ENCODE results near the gene NHERF1.
A peak's percentile ranks its signal among the peaks of the same experiment; 100 is the strongest.

NHERF1 gene

GRCh38 chr17:74746922-74747321, 1.5 kb upstream of the NHERF1 start:
- Histone ChIP-seq H3K4me2 (ENCODE audit: low read depth, low read length, poor library complexity, severe bottlenecking) (no peak overlapping the region), H3K27ac (ENCODE audit: low read depth, low read length) (no peak overlapping the region), H3K9ac (ENCODE audit: low read length) (no peak overlapping the region), H3K4me3 (ENCODE audit: insufficient read depth, low read length, poor library complexity, severe bottlenecking) (no peak overlapping the region), H3K9me2 (replicated peaks; ENCODE audit: insufficient read depth, low read length) (no peaks in the 10 kb centered on the region), H4K20me1 (ENCODE audit: low read depth, low read length) (no peaks in the 10 kb centered on the region), H2AFZ (ENCODE audit: low read depth, low read length, severe bottlenecking) (no peak overlapping the region), H3K36me3 (ENCODE audit: low read length) (no peaks in the 10 kb centered on the region), H3K27me3 (ENCODE audit: low read length) (no peaks in the 10 kb centered on the region), H3K9me3 (ENCODE audit: insufficient read depth, low read length) (no peaks in the 10 kb centered on the region), H3K79me2 (ENCODE audit: insufficient read depth, low read length) (peaks cover 26% of the 10 kb centered on the region), H3F3A (ENCODE audit: insufficient read depth) (peaks cover 3% of the 10 kb centered on the region; the same call in 1 of the 2 replicates)
- TF ChIP-seq CTCF (IDR thresholded peaks at IDR 0.05; ENCODE audit: insufficient read depth, low read length, poor library complexity, severe bottlenecking) = no peak
- no peak for TF ChIP-seq EZH2phosphoT487 (conservative IDR thresholded peaks at IDR 0.05; ENCODE audit: low read length)

GRCh38 chr17:74748279-74748528, 224 bp upstream of the NHERF1 start:
- Histone ChIP-seq H3K27me3 (ENCODE audit: low read length) (no peaks in the 10 kb centered on the region), H3K4me3 (ENCODE audit: insufficient read depth, low read length, poor library complexity, severe bottlenecking) (peak overlapping the region; percentile 48), H3K9ac (ENCODE audit: low read length) (peak overlapping the region; percentile 92), H2AFZ (ENCODE audit: low read depth, low read length, severe bottlenecking) (peak overlapping the region; percentile 56), H4K20me1 (ENCODE audit: low read depth, low read length) (no peaks in the 10 kb centered on the region; the same call in 1 of the 2 replicates), H3K27ac (ENCODE audit: low read depth, low read length) (no peak overlapping the region), H3K4me2 (ENCODE audit: low read depth, low read length, poor library complexity, severe bottlenecking) (peak overlapping the region; percentile 52), H3K9me2 (replicated peaks; ENCODE audit: insufficient read depth, low read length) (no peaks in the 10 kb centered on the region), H3K36me3 (ENCODE audit: low read length) (no peaks in the 10 kb centered on the region), H3F3A (ENCODE audit: insufficient read depth) (peaks cover 3% of the 10 kb centered on the region; the same call in 1 of the 2 replicates), H3K79me2 (ENCODE audit: insufficient read depth, low read length) (peaks cover 37% of the 10 kb centered on the region), H3K9me3 (ENCODE audit: insufficient read depth, low read length) (no peaks in the 10 kb centered on the region)
- TF ChIP-seq EZH2phosphoT487 (conservative IDR thresholded peaks at IDR 0.05; ENCODE audit: low read length) = no peak
- no peak for TF ChIP-seq CTCF (IDR thresholded peaks at IDR 0.05; ENCODE audit: insufficient read depth, low read length, poor library complexity, severe bottlenecking)

- H3K27me3 ChIP-seq (ENCODE audit: low read length) = no peaks in the 10 kb centered on the region
- H3K9ac ChIP-seq (ENCODE audit: low read length) = peak overlapping the region; percentile 92
- peaks cover 41% of the 10 kb centered on the region for H3K79me2 ChIP-seq (ENCODE audit: insufficient read depth, low read length)
- H3F3A ChIP-seq (ENCODE audit: insufficient read depth) = peaks cover 3% of the 10 kb centered on the region; the same call in 1 of the 2 replicates
- peak overlapping the region; percentile 74 for H3K4me2 ChIP-seq (ENCODE audit: low read depth, low read length, poor library complexity, severe bottlenecking)
- no peaks in the 10 kb centered on the region for H3K9me3 ChIP-seq (ENCODE audit: insufficient read depth, low read length)
- peak overlapping the region; percentile 57; the same call in 1 of the 2 replicates for H3K27ac ChIP-seq (ENCODE audit: low read depth, low read length)
- no peaks in the 10 kb centered on the region; the same call in 1 of the 2 replicates for H4K20me1 ChIP-seq (ENCODE audit: low read depth, low read length)
- no peaks in the 10 kb centered on the region for H3K36me3 ChIP-seq (ENCODE audit: low read length)
- H3K9me2 ChIP-seq (replicated peaks; ENCODE audit: insufficient read depth, low read length) = no peaks in the 10 kb centered on the region
- TF ChIP-seq CTCF (IDR thresholded peaks at IDR 0.05; ENCODE audit: insufficient read depth, low read length, poor library complexity, severe bottlenecking) = no peak
- TF ChIP-seq EZH2phosphoT487 (conservative IDR thresholded peaks at IDR 0.05; ENCODE audit: low read length) = no peak
- H3K4me3 ChIP-seq (ENCODE audit: insufficient read depth, low read length, poor library complexity, severe bottlenecking) = peak overlapping the region; percentile 85
- H2AFZ ChIP-seq (ENCODE audit: low read depth, low read length, severe bottlenecking) = peak overlapping the region; percentile 73
Observed at GRCh38 chr17:74749279-74750038, 1.0 kb downstream of the NHERF1 start.
